ES-I3 (cell line): ENCODE data around the gene DHCR24.
A peak's percentile ranks its signal among the peaks of the same experiment; 100 is the strongest.

ENCODE experiments used
- H3K36me3 ChIP-seq: 2 replicates; pipeline ENCODE4 v1.6.1; 2013; ENCODE audit warnings: mild to moderate bottlenecking, low read length, control low read depth, moderate library complexity; ENCODE audit not compliant: insufficient read depth
- H3K4me1 ChIP-seq: 2 replicates; pipeline ENCODE4 v1.6.1; 2013; ENCODE audit warnings: mild to moderate bottlenecking, control low read depth, low read length; ENCODE audit not compliant: insufficient read depth
- H3K9ac ChIP-seq: 2 replicates; pipeline ENCODE4 v1.6.1; 2013; ENCODE audit warnings: low read depth, mild to moderate bottlenecking, low read length, moderate library complexity
- H3K9me3 ChIP-seq: 2 replicates; pipeline ENCODE4 v1.6.1; 2013; ENCODE audit warnings: mild to moderate bottlenecking, low read length, moderate library complexity; ENCODE audit not compliant: control insufficient read depth, insufficient read depth

Gene DHCR24

GRCh38 chr1:54804471-54805132, 82.4 kb downstream of the DHCR24 start:
- H3K4me1 ChIP-seq: no peaks in the 10 kb centered on the region; the same call in 1 of the 2 replicates
- no peaks in the 10 kb centered on the region for H3K9me3 ChIP-seq
- no peak overlapping the region for H3K9ac ChIP-seq
- no peaks in the 10 kb centered on the region for H3K36me3 ChIP-seq

GRCh38 chr1:54803761-54804470, 83.1 kb downstream of the DHCR24 start:
- no peak overlapping the region for H3K9ac ChIP-seq
- H3K9me3 ChIP-seq: no peaks in the 10 kb centered on the region
- H3K36me3 ChIP-seq: no peaks in the 10 kb centered on the region
- H3K4me1 ChIP-seq: no peaks in the 10 kb centered on the region; the same call in 1 of the 2 replicates

- no peaks in the 10 kb centered on the region for H3K9me3 ChIP-seq
- no peaks in the 10 kb centered on the region for H3K36me3 ChIP-seq
- no peaks in the 10 kb centered on the region; the same call in 1 of the 2 replicates for H3K4me1 ChIP-seq
- peak within 1 kb of the TSS; percentile 39; the same call in 1 of the 2 replicates for H3K9ac ChIP-seq
Observed at GRCh38 chr1:54800899-54801759, 85.9 kb downstream of the DHCR24 start, which contains the start of gene TTC22. Gene TTC22, minus strand, starts transcription at chr1:54801323. Its CDS starts 160 bp downstream, at chr1:54801163.

- peak overlapping the region; percentile 39; the same call in 1 of the 2 replicates for H3K9ac ChIP-seq
- H3K9me3 ChIP-seq: no peaks in the 10 kb centered on the region
- H3K4me1 ChIP-seq: peaks cover 7% of the 10 kb centered on the region
- H3K36me3 ChIP-seq: no peaks in the 10 kb centered on the region
Observed at GRCh38 chr1:54800041-54800898, 86.7 kb downstream of the DHCR24 start.
